ENCODE results near the gene SLC4A5.

DNA sequence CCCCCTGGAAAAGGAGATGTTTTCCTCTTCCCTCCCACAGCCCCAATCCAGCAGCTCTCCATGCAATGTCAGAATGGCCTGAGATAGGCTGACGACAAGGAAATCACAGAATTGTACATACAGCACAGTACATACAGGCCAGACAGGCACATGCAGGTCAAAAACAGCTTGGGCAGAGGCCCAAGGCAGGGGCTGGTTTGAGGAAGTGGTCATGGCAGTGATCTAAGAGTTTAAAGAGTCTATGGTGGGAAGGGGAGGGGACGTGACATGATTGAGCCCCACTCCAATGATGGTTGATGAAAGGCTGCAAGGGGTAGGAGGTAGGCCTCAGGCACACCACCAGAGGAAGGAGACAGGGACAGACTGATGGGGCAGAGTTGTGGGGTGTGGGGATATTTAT lies 32.6 kb upstream of the SLC4A5 start:
- no peak for TF ChIP-seq CTCF (IDR thresholded peaks at IDR 0.05)
- no peak for TF ChIP-seq POLR2A (IDR thresholded peaks at IDR 0.05)
- TF ChIP-seq EP300 (IDR thresholded peaks at IDR 0.05): no peak
